ENCODE results near the gene CHSY1.

DNA sequence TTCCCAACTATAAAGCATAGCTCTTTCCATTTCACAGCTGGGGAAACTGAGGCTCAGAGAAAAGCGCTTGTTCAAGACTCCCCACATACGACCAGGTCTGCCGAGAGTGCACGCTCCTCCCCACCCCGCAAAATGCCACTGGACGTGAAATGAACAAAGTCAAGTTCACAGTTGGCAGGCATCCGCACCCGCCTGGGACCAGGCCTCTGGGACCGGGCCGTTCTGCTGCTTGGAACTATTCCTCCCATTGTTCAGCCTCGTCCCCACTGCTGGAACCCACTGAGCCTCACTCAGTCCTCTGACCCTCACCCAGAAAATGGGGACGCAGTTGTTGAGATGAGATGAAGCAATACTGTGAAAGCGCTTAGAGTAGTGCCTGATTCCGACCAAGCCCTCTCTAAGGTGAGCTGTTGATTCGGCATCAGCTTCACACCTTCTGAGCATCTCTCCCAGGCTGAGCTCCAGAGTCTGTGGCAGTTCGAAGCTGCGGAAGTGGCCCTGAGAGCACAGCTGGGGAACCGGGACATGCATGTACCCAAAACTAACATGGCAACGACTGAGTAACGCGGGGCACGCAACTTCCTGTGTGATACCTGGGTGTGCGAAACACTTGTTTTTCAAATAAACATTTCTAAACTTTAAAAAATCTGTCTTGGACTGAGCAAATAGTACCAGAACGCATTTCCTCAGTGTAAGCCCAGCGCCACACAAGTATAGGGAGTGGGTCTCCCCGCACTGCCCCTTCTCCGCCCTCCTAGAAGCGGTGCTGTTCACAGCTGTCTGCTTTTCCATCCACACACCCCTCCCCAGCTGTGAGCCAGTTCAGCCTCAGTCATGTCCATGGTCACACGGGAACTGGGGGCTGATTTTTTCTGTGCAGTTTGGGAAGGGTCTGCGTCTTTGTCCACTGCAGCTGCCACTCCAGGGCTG, 93.4 kb downstream of the CHSY1 start:
- TF ChIP-seq, protein P1, sequence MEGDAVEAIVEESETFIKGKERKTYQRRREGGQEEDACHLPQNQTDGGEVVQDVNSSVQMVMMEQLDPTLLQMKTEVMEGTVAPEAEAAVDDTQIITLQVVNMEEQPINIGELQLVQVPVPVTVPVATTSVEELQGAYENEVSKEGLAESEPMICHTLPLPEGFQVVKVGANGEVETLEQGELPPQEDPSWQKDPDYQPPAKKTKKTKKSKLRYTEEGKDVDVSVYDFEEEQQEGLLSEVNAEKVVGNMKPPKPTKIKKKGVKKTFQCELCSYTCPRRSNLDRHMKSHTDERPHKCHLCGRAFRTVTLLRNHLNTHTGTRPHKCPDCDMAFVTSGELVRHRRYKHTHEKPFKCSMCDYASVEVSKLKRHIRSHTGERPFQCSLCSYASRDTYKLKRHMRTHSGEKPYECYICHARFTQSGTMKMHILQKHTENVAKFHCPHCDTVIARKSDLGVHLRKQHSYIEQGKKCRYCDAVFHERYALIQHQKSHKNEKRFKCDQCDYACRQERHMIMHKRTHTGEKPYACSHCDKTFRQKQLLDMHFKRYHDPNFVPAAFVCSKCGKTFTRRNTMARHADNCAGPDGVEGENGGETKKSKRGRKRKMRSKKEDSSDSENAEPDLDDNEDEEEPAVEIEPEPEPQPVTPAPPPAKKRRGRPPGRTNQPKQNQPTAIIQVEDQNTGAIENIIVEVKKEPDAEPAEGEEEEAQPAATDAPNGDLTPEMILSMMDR (IDR thresholded peaks at IDR 0.05) = no peak
- TF ChIP-seq EZH2 (IDR thresholded peaks at IDR 0.05; ENCODE audit: borderline replicate concordance, insufficient read depth, low read depth, low read length, poor library complexity, severe bottlenecking) = no peak
